Measurements from ENCODE around the gene SLC25A25.
"Not testable (repeated sequence)": the region's sequence is repeated elsewhere in the genome, so short reads cannot be mapped to it uniquely, and the experiment has no call there.

The SLC25A25 gene

DNA sequence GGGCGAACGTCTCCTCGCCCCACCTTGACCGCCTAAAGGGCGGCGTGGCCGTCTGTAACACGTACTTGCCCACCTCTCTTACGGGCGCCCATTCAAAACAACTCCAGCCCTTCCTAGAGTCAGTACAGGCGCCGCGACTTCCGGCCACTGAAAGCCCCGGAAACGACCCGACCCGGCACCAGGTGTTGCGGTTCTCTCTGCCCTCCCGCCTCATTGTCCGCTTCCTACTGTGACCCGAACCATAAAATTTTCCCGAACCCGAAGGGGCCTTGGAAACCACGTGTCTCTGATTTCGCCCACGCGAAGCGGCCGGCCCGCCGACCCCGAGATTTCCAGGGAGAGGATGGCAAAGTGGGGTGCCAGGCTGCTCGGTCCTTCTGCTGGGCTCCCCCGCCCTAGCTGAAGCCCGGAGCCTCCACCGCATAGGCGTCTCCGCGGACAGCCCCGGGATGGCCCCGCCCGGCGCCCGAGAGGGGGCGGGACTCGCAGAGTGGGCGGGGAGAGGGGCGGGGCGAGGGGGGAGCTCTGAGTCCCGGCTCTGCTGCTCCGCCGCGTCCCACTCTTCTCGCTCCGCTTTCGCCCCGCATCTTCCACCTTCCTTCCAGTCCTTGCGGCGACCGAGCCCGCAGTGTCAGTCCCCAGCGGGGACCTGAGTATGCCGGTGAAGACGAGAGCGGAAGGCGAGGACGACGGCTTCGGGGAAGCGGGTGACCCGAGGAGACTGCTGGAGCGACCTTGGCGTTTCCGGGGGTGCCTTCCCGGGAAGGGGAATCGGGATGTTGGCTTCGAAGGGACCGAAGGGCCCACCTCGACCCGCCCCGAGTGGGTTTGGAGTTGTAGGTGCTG, 60.2 kb downstream of the SLC25A25 start:
- DNase-seq, result peak; percentile 90

GRCh38 chr9:128128836-128129590, 61.0 kb downstream of the SLC25A25 start:
- no peak for DNase-seq

GRCh38 chr9:128129976-128130590, 62.1 kb downstream of the SLC25A25 start:
- DNase-seq, result peak; percentile 17

DNA sequence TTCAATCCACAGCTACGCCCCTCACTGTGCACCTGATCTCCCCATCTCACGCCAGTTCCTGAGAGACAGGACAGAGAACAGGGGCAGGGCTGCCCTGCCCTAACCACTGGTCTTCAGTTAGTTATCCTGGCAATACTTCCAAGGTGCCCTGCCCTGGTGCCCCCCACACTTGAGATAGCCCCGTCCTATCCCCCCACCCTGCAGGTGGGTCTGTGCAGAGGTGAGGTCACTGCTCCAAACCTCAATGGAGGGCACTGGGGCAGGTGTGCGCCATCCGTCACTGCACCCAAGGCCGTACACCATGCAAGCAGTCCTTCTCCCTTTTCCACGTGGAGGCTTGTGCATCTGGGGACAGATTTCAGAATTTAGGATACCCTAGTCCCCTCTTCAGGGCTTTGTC, 62.6 kb downstream of the SLC25A25 start:
- DNase-seq, result not testable (repeated sequence)

DNA sequence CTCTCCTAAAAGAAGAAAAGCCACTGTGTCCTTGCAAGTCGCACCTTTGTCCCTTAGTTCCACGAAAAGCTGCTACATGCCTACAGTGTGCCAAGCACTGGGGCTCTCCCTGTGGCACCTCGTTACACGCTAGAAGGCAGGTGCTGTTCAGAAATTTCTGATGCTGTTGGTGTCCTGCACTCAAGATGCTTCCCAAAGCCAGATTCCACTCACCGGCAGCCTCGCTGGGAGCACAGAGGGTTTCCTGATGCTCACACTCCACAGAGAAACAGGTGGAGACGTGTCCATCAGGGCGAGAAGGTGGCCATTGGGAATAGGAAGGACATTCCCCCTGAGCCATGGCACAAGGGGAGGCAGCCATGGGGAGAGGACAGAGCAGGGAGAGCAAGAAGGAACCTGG, 63.3 kb downstream of the SLC25A25 start:
- DNase-seq, result not testable (repeated sequence)

GRCh38 chr9:128132139-128132538, 64.1 kb downstream of the SLC25A25 start:
- DNase-seq, result not testable (repeated sequence)

GRCh38 chr9:128135561-128135960, 67.5 kb downstream of the SLC25A25 start:
- DNase-seq, result not testable (repeated sequence)

- DNase-seq, result peak; percentile 5
Observed at GRCh38 chr9:128136816-128137793, 69.1 kb downstream of the SLC25A25 start.

- DNase-seq, result no peak
Observed at GRCh38 chr9:128138001-128138400, 70.0 kb downstream of the SLC25A25 start.

DNA sequence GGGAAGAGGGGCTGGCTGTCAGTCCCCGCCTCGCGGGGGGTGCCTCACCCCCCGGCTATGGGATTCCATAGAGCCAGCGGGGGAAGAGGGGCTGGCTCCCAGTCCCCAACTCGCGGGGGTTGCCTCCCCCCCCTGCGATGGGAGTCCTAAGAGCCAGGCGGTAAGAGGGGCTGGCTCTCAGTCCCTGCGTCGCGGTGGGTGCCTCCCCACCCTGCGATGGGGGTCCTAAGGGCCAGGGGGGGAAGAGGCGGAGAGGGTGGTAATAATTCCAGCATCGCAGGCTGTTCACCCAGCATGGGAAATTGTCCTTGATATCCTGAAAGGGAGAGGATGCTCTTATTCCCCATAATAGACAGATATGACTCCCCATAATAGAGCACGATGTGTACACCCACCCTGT, 71.6 kb downstream of the SLC25A25 start:
- DNase-seq, result no peak

- no peak for DNase-seq
Observed at GRCh38 chr9:128141604-128142003, 73.6 kb downstream of the SLC25A25 start.

DNA sequence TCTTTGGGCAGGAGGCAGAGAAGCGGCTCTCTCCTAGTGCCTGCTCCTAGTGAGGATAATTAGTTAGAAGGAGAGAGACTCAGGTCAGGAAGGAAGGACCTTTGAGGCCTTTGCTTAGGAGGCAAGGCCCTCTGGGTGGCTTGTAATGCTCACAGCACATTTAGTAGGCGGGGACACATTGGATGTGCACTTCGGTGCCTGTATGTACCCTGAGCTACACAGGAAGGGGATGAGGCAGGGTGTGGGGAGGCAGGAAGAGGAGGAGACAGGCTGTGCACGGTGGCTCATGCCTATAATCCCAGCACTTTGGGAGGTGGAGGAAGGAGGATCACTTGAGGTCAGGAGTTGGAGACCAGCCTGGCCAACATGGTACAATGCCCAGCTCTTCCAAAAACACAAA, 74.0 kb downstream of the SLC25A25 start:
- DNase-seq, result no peak

DNA sequence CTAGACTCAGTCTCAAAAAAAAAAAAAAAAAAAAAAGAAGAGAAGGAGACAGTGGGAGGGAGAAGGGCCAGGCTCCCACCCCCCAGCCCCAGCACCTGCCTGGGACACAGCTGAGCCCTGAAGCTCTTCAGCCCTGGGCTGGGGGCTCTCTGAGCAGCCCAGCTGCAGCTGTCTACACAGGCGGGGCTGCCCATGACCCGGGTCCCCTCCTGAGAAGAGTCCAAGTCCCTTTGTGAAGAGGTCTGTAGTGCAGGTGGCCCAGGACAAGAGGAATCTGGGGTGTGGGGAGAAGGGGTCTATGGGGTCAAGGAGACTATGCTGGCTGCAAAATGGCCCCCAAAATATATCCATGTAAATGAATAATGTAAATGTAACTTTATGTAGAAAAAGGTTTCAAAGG, 74.6 kb downstream of the SLC25A25 start:
- DNase-seq, result no peak

DNA sequence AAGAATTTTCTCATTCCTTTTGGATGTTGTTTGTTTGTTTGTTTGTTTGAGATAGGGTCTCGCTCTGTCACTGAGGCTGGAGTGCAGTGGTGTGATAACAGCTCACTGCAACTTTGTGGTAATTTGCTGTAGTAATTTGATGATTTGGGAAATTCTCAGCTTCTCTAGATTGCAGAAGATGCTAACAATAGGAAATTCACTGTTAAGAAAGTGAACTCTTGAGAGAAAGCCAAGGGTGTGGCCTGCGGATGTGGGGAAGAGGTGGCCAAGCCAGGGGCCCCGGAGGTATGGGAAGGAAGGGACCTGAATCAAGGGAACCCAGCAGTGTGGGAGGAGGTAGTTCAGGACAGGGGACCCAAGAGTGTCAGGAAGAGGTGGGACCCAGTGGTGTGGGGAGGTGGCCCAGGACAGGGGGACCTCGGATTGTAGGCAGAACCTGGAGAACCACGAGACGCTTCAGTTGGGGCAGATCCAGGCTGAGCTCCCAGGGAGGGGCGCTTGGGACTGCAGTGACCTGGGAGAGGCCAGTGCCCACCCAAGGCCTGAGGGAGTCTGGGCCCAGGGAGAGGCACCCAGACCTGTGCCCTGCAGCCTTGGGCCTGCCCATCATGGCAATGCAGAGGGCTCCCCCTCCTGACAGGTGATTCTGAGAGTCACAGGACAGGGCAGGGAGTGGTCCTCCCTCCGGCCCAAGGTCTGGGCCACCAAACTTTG, 75.7 kb downstream of the SLC25A25 start:
- no peak for DNase-seq

GRCh38 chr9:128144239-128145181, 76.5 kb downstream of the SLC25A25 start:
- no peak for DNase-seq

GRCh38 chr9:128145536-128145935, 77.5 kb downstream of the SLC25A25 start:
- no peak for DNase-seq

DNA sequence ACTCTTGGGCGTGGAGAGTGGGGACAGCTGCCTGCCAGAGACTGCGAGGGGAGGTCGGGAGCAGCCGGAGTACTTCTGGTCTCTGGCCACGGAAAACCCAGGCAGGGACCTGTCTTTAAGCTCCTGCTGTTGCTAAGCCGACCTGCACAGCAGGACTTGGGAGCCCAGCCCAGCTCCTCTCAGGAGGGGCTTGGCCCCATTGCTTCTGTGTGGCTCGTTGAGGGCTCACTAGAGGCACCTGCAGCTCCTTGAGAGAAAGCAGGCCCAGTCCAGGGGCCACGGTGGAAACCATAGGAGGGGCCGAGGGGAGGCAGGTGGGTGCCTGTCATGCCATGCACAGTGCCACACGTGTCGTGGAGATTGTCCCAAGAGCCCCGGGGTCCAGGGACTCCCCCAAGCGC, 77.9 kb downstream of the SLC25A25 start:
- no peak for DNase-seq

- DNase-seq, result no peak
Observed at GRCh38 chr9:128146591-128147120, 78.6 kb downstream of the SLC25A25 start.

GRCh38 chr9:128148509-128149000, 80.5 kb downstream of the SLC25A25 start:
- no peak for DNase-seq

Measured in T1000 (cell line).